Measurements from ENCODE around the gene SBSN. TPM values are rescaled to one million over a fixed set of nuclear protein-coding genes. Genes with fewer than 3 reads are reported as not detected.

The SBSN gene
- total and polyA plus RNA-seq, 9 donors = not detected

- intact Hi-C loops (cut with DNase I) = loop anchor here in 2 of 4 donors (5.0 to 10.0 kb wide), 2 partner anchors 68 to 171 kb away; partner anchors contain the start of genes KMT2B (in 2 of the 2) and HAUS5 (in 1 of the 2)
- TF ChIP-seq CTCF (IDR thresholded peaks at IDR 0.05) (no peak), EP300 (IDR thresholded peaks at IDR 0.05) (no peak), POLR2A (IDR thresholded peaks at IDR 0.05) (no peak)
- H3K27me3 ChIP-seq = no peaks in the 10 kb centered on the region
- H3K4me1 ChIP-seq (ENCODE audit: insufficient read depth) = peaks cover 10% of the 10 kb centered on the region
- DNase-seq = no peak
- no peak overlapping the region for H3K27ac ChIP-seq
- no peaks in the 10 kb centered on the region for H3K9me3 ChIP-seq
- H3K36me3 ChIP-seq = no peaks in the 10 kb centered on the region
- 74 to 80% (median 80%) methylated on average over 8 of the region's 8 CpGs for WGBS, 3 donors
- no peak overlapping the region for H3K4me3 ChIP-seq
Observed at GRCh38 chr19:35546532-35546931, 18.4 kb upstream of the SBSN start.

GRCh38 chr19:35545855-35546381, 17.8 kb upstream of the SBSN start:
- Histone ChIP-seq H3K36me3 (no peaks in the 10 kb centered on the region), H3K27me3 (no peaks in the 10 kb centered on the region), H3K4me3 (peak overlapping the region; percentile 72), H3K9me3 (no peaks in the 10 kb centered on the region), H3K27ac (peak overlapping the region; percentile 2 to 44), H3K4me1 (ENCODE audit: insufficient read depth) (peaks cover 10% of the 10 kb centered on the region)
- intact Hi-C loops (cut with DNase I) = loop anchor here in 2 of 4 donors (5.0 to 10.0 kb wide), 2 partner anchors 69 to 171 kb away; partner anchors contain the start of genes KMT2B (in 2 of the 2) and HAUS5 (in 1 of the 2)
- peak; percentile 26 to 61 (median 44) for DNase-seq
- WGBS, 3 donors = 2 to 3% (median 2%) methylated on average over 27 of the region's 27 CpGs
- TF ChIP-seq EP300 (IDR thresholded peaks at IDR 0.05) = no peak
- TF ChIP-seq POLR2A (IDR thresholded peaks at IDR 0.05) = no peak
- TF ChIP-seq CTCF (IDR thresholded peaks at IDR 0.05) = no peak

GRCh38 chr19:35545001-35545854, 17.1 kb upstream of the SBSN start, which contains the start of gene TMEM147:
Gene TMEM147, plus strand, starts transcription at chr19:35545626. Its CDS starts 114 bp downstream, at chr19:35545740.
- Histone ChIP-seq H3K36me3 (no peaks in the 10 kb centered on the region), H3K27ac (peak within 1 kb of the TSS; percentile 44 to 53), H3K9me3 (no peaks in the 10 kb centered on the region), H3K27me3 (no peaks in the 10 kb centered on the region), H3K4me3 (peak within 1 kb of the TSS; percentile 72), H3K4me1 (ENCODE audit: insufficient read depth) (peaks cover 10% of the 10 kb centered on the region)
- intact Hi-C loops (cut with DNase I) = loop anchor here in 2 of 4 donors (5.0 to 10.0 kb wide), 2 partner anchors 70 to 172 kb away; partner anchors contain the start of genes KMT2B (in 2 of the 2) and HAUS5 (in 1 of the 2)
- TF ChIP-seq EP300 (IDR thresholded peaks at IDR 0.05) = no peak
- TF ChIP-seq POLR2A (IDR thresholded peaks at IDR 0.05) = peak; percentile 58
- 0 to 1% (median 0%) methylated on average over 80 to 85 of the region's 85 CpGs for WGBS, 3 donors
- peak; percentile 93 to 96 (median 95) for DNase-seq

- no peak for TF ChIP-seq EP300 (IDR thresholded peaks at IDR 0.05)
- no peak for TF ChIP-seq CTCF (IDR thresholded peaks at IDR 0.05)
- no peak for TF ChIP-seq POLR2A (IDR thresholded peaks at IDR 0.05)
- DNase-seq = no peak
- Histone ChIP-seq H3K36me3 (no peaks in the 10 kb centered on the region), H3K27ac (no peak overlapping the region), H3K27me3 (no peaks in the 10 kb centered on the region), H3K4me1 (ENCODE audit: insufficient read depth) (peaks cover 15% of the 10 kb centered on the region), H3K9me3 (no peaks in the 10 kb centered on the region), H3K4me3 (peak overlapping the region; percentile 72)
- 60 to 68% (median 61%) methylated on average over 3 of the region's 3 CpGs for WGBS, 3 donors
- intact Hi-C loops (cut with DNase I) = loop anchor here in 1 of 4 donors (10.0 kb wide), 1 partner anchor 71 kb away; the partner anchor contains the start of gene HAUS5
Observed at GRCh38 chr19:35544110-35544802, 16.1 kb upstream of the SBSN start.

Measured in ovary (tissue), 9 donors.